DOHH2 (cell line): ENCODE measurements around the gene PAPLN.

Experiments
- H3F3A ChIP-seq: fragments of 200-600 bp; sonication (generic), shearing (Covaris generic); 2 replicates; pipeline ENCODE4 v1.6.0; 2016; ENCODE audit warnings: antibody characterized with exemption, mild to moderate bottlenecking; ENCODE audit not compliant: control insufficient read depth, insufficient read depth
- H3K27ac ChIP-seq: fragments of 200-600 bp; sonication (generic); 2 replicates; pipeline ENCODE4 v1.5.1; 2014; ENCODE audit warnings: low read depth, mild to moderate bottlenecking, low read length, moderate library complexity
- H3K27me3 ChIP-seq: fragments of 200-600 bp; sonication (generic); 2 replicates; pipeline ENCODE4 v1.6.1; 2014; ENCODE audit warnings: mild to moderate bottlenecking, low read length, mixed read lengths; ENCODE audit not compliant: control insufficient read depth
- H3K36me3 ChIP-seq: fragments of 200-600 bp; sonication (generic); 2 replicates; pipeline ENCODE4 v1.6.1; 2014; ENCODE audit warnings: mild to moderate bottlenecking, low read length, moderate library complexity, mixed read lengths; ENCODE audit not compliant: control insufficient read depth
- H3K4me1 ChIP-seq: fragments of 200-600 bp; sonication (generic); 2 replicates; pipeline ENCODE4 v1.6.1; 2014; ENCODE audit warnings: mild to moderate bottlenecking, low read length, mixed read lengths; ENCODE audit not compliant: control insufficient read depth
- H3K4me2 ChIP-seq: fragments of 200-600 bp; sonication (generic); 2 replicates; pipeline ENCODE4 v1.6.0; 2014; ENCODE audit warnings: mild to moderate bottlenecking, low read length, moderate library complexity
- H3K4me3 ChIP-seq: fragments of 200-600 bp; sonication (generic); 2 replicates; pipeline ENCODE4 v1.5.1; 2014; ENCODE audit warnings: mild to moderate bottlenecking, low read length, mixed read lengths
- H3K79me2 ChIP-seq: fragments of 200-600 bp; sonication (generic); 2 replicates; pipeline ENCODE4 v1.6.1; 2014; ENCODE audit warnings: mild to moderate bottlenecking, low read length, mixed read lengths; ENCODE audit not compliant: control insufficient read depth
- H3K9me2 ChIP-seq: fragments of 200-600 bp; sonication (generic); replicated peaks from 2 replicates; pipeline ENCODE4 v1.6.1; 2014; ENCODE audit warnings: mild to moderate bottlenecking, low read length, mixed read lengths; ENCODE audit not compliant: control insufficient read depth
- H3K9me3 ChIP-seq: fragments of 200-600 bp; sonication (generic); 2 replicates; pipeline ENCODE4 v1.6.1; 2014; ENCODE audit warnings: antibody characterized with exemption, low read length, mixed read lengths; ENCODE audit not compliant: control insufficient read depth, insufficient read depth
- H4K20me1 ChIP-seq: fragments of 200-600 bp; sonication (generic); 2 replicates; pipeline ENCODE4 v1.6.0; 2014; ENCODE audit warnings: low read depth, mild to moderate bottlenecking, antibody characterized with exemption, low read length, moderate library complexity; ENCODE audit not compliant: control insufficient read depth, insufficient read depth
- CTCF ChIP-seq: fragments of 200-600 bp; sonication (generic); IDR thresholded peaks from one replicate; pipeline ENCODE4 v1.5.1; 2014; ENCODE audit warnings: antibody characterized with exemption, mild to moderate bottlenecking, low read depth, low read length; ENCODE audit not compliant: poor library complexity, severe bottlenecking
- EZH2phosphoT487 ChIP-seq: fragments of 200-600 bp; sonication (generic); IDR thresholded peaks from 2 replicates; pipeline ENCODE4 v1.6.1; 2017; ENCODE audit warnings: borderline replicate concordance, mild to moderate bottlenecking, antibody characterized with exemption, low read length, moderate library complexity, mixed read lengths

The PAPLN gene

GRCh38 chr14:73283608-73284379 lies 46.5 kb downstream of the PAPLN start:
- Histone ChIP-seq H3K4me1 (no peaks in the 10 kb centered on the region), H4K20me1 (no peaks in the 10 kb centered on the region), H3K27ac (no peak overlapping the region), H3F3A (no peaks in the 10 kb centered on the region), H3K79me2 (no peaks in the 10 kb centered on the region), H3K9me2 (no peaks in the 10 kb centered on the region), H3K9me3 (no peaks in the 10 kb centered on the region), H3K36me3 (peaks cover 64% of the 10 kb centered on the region), H3K4me2 (no peak overlapping the region), H3K27me3 (no peaks in the 10 kb centered on the region), H3K4me3 (no peak overlapping the region)
- no peak for TF ChIP-seq CTCF
- TF ChIP-seq EZH2phosphoT487: no peak

GRCh38 chr14:73285979-73286378 lies 48.7 kb downstream of the PAPLN start:
- Histone ChIP-seq H3K4me1 (no peaks in the 10 kb centered on the region), H3K9me2 (no peaks in the 10 kb centered on the region), H3K4me3 (no peak overlapping the region), H4K20me1 (no peaks in the 10 kb centered on the region), H3K36me3 (peaks cover 61% of the 10 kb centered on the region), H3K9me3 (no peaks in the 10 kb centered on the region), H3K4me2 (no peak overlapping the region), H3K27me3 (no peaks in the 10 kb centered on the region), H3F3A (no peaks in the 10 kb centered on the region), H3K27ac (no peak overlapping the region), H3K79me2 (no peaks in the 10 kb centered on the region)
- TF ChIP-seq EZH2phosphoT487 (no peak), CTCF (no peak)

GRCh38 chr14:73286598-73286997 lies 49.3 kb downstream of the PAPLN start:
- H3K36me3 ChIP-seq: peaks cover 55% of the 10 kb centered on the region

More at GRCh38 chr14:73286598-73286997, 49.3 kb downstream of the PAPLN start:
- Histone ChIP-seq H3K9me2 (no peaks in the 10 kb centered on the region), H3K9me3 (no peaks in the 10 kb centered on the region), H3K27me3 (no peaks in the 10 kb centered on the region), H3K79me2 (no peaks in the 10 kb centered on the region), H3K27ac (no peak overlapping the region), H3K4me3 (no peak overlapping the region), H3K4me1 (no peaks in the 10 kb centered on the region), H3K4me2 (no peak overlapping the region), H4K20me1 (no peaks in the 10 kb centered on the region), H3F3A (no peaks in the 10 kb centered on the region)
- TF ChIP-seq CTCF (no peak), EZH2phosphoT487 (no peak)
